GM23338 (cell line): Measurements from ENCODE around the gene RNF215. TPM values are rescaled to one million over a fixed set of nuclear protein-coding genes. Genes with fewer than 3 reads are reported as not detected.

ENCODE experiments used
- ATAC-seq: fragments of 200-7000 bp; cut with Tn5 transposase; 3 replicates; pipeline ENCODE4 v1.9.1; 2020
- DNase-seq: peaks from one replicate; pipeline ENCODE4 v3.0.0-alpha.2; 2015; ENCODE audit warnings: low spot score
- H2AFZ ChIP-seq: fragments of 200-600 bp; sonication (generic); 2 replicates; pipeline ENCODE4 v1.8.0; 2016; ENCODE audit warnings: antibody characterized with exemption, mild to moderate bottlenecking, moderate library complexity
- H3F3A ChIP-seq: fragments of 200-600 bp; sonication (generic); replicated peaks from 2 replicates; pipeline ENCODE4 v1.8.0; 2017; ENCODE audit warnings: antibody characterized with exemption, mixed run types, low read depth
- H3K27ac ChIP-seq: fragments of 200-600 bp; sonication (generic); 2 replicates; pipeline ENCODE4 v1.6.1; 2016; ENCODE audit warnings: low read depth
- H3K27me3 ChIP-seq: fragments of 200-600 bp; sonication (generic); 2 replicates; pipeline ENCODE4 v1.8.0; 2016; ENCODE audit warnings: mild to moderate bottlenecking, mixed run types, moderate library complexity; ENCODE audit not compliant: insufficient read depth
- H3K36me3 ChIP-seq: fragments of 200-600 bp; sonication (generic); 2 replicates; pipeline ENCODE4 v1.8.0; 2016; ENCODE audit warnings: mild to moderate bottlenecking; ENCODE audit not compliant: insufficient read depth
- H3K4me1 ChIP-seq: fragments of 200-600 bp; sonication (generic); 2 replicates; pipeline ENCODE4 v1.8.0; 2016; ENCODE audit warnings: mild to moderate bottlenecking, moderate library complexity; ENCODE audit not compliant: insufficient read depth
- H3K4me2 ChIP-seq: fragments of 200-600 bp; sonication (generic); 2 replicates; pipeline ENCODE4 v1.7.1; 2017; ENCODE audit warnings: mixed run types
- H3K4me3 ChIP-seq: fragments of 200-600 bp; sonication (generic); 2 replicates; pipeline ENCODE4 v1.6.1; 2016; ENCODE audit warnings: mixed run types
- H3K79me2 ChIP-seq: fragments of 200-600 bp; sonication (generic); replicated peaks from 2 replicates; pipeline ENCODE4 v1.8.0; 2017; ENCODE audit warnings: mild to moderate bottlenecking; ENCODE audit not compliant: insufficient read depth
- H3K9me2 ChIP-seq: fragments of 200-600 bp; sonication (generic); 2 replicates; pipeline ENCODE4 v1.8.0; 2017; ENCODE audit not compliant: insufficient read depth
- H4K20me1 ChIP-seq: fragments of 200-600 bp; sonication (generic); replicated peaks from 2 replicates; pipeline ENCODE4 v1.8.0; 2017; ENCODE audit warnings: mild to moderate bottlenecking; ENCODE audit not compliant: insufficient read depth
- H3K27ac Mint-ChIP-seq: 2 replicates; pipeline ENCODE4 v1.8.0; 2020; ENCODE audit warnings: inconsistent platforms, mild to moderate bottlenecking, moderate library complexity, mixed read lengths
- H3K27me3 Mint-ChIP-seq: 3 replicates; pipeline ENCODE4 v1.8.0; 2022; ENCODE audit warnings: low read depth, mild to moderate bottlenecking, moderate library complexity, mixed read lengths, inconsistent platforms; ENCODE audit not compliant: insufficient read depth, poor library complexity
- H3K36me3 Mint-ChIP-seq: 3 replicates; pipeline ENCODE4 v1.8.0; 2021; ENCODE audit warnings: low read depth, mild to moderate bottlenecking, inconsistent platforms, moderate library complexity, mixed read lengths
- H3K4me1 Mint-ChIP-seq: 3 replicates; pipeline ENCODE4 v1.8.0; 2020; ENCODE audit warnings: mild to moderate bottlenecking, inconsistent platforms, mixed read lengths
- H3K4me3 Mint-ChIP-seq: 3 replicates; pipeline ENCODE4 v1.8.0; 2021; ENCODE audit warnings: moderate library complexity, mild to moderate bottlenecking, inconsistent platforms, mixed read lengths
- H3K9me3 Mint-ChIP-seq: 3 replicates; pipeline ENCODE4 v1.8.0; 2020; ENCODE audit warnings: moderate library complexity, mild to moderate bottlenecking, inconsistent platforms, mixed read lengths
- CTCF ChIP-seq, 2 experiments: fragments of 200-600 bp in 1 of 2; sonication (generic) in 1 of 2; conservative IDR thresholded peaks; 2 replicates each; pipeline versions ENCODE4 v1.5.1 to v1.6.1; 2016 to 2017; ENCODE audit warnings: antibody characterized with exemption in 2 of 2, low read depth in 2 of 2, mild to moderate bottlenecking in 2 of 2, moderate library complexity in 1 of 2
- ETS1 ChIP-seq: IDR thresholded peaks from 2 replicates; pipeline ENCODE4 v1.6.1; 2016; ENCODE audit warnings: antibody characterized with exemption
- EZH2 ChIP-seq: fragments of 200-600 bp; sonication (generic); IDR thresholded peaks from one replicate; pipeline ENCODE4 v1.8.0; 2017; ENCODE audit warnings: antibody characterized with exemption, mild to moderate bottlenecking, low read depth; ENCODE audit not compliant: unreplicated experiment
- JUNB ChIP-seq: IDR thresholded peaks from one replicate; pipeline ENCODE4 v1.6.1; 2016; ENCODE audit warnings: antibody characterized with exemption; ENCODE audit not compliant: unreplicated experiment
- POLR2AphosphoS5 ChIP-seq: IDR thresholded peaks from 2 replicates; pipeline ENCODE4 v1.6.1; 2016; ENCODE audit warnings: antibody characterized with exemption, low read depth
- STAT1 ChIP-seq: IDR thresholded peaks from one replicate; pipeline ENCODE4 v1.6.1; 2016; ENCODE audit warnings: antibody characterized with exemption; ENCODE audit not compliant: unreplicated experiment
- ZNF462 ChIP-seq: fragments of 250-450 bp; sonication (Bioruptor Pico); IDR thresholded peaks from 2 replicates; pipeline ENCODE4 v1.5.0; 2020; ENCODE audit warnings: mild to moderate bottlenecking, moderate library complexity
- polyA plus RNA-seq: library from polyadenylated mRNA; unstranded; fragments of >200 nt; fragmentation: Nextera tagmentation; extraction: Ambion mirVana; gene quantifications from 2 replicates; pipeline ENCODE4 v1.2.1, GENCODE V29; 2016
- total RNA-seq: library from RNA; depleted of rRNA; stranded (reverse); fragments of >200 nt; shearing (Covaris generic); gene quantifications from 2 replicates; pipeline ENCODE4 v1.2.3, GENCODE V29; 2014

The RNF215 gene
- total and polyA plus RNA-seq, 2 experiments from 2014 or later: 3.3 to 13.9 TPM

- no peaks in the 10 kb centered on the region for H3K9me2 ChIP-seq
- H3K4me3 ChIP-seq: no peak overlapping the region
- DNase-seq (no peak), ATAC-seq (no peak)
- H4K20me1 ChIP-seq: no peaks in the 10 kb centered on the region
- H3F3A ChIP-seq: no peaks in the 10 kb centered on the region
- H3K9me3 Mint-ChIP-seq: no peaks in the 10 kb centered on the region
- H3K79me2 ChIP-seq: no peaks in the 10 kb centered on the region
- H3K36me3 ChIP-seq: no peaks in the 10 kb centered on the region
- peaks cover 5% of the 10 kb centered on the region for H3K4me1 Mint-ChIP-seq
- no peak overlapping the region for H2AFZ ChIP-seq
- TF ChIP-seq CTCF (conservative IDR thresholded peaks at IDR 0.05; ENCODE audit: low read depth in 2 of 2): no peak
- no peak for TF ChIP-seq EZH2
- no peak for TF ChIP-seq ZNF462
- no peak for TF ChIP-seq ETS1
- no peak for TF ChIP-seq JUNB
- TF ChIP-seq POLR2AphosphoS5: no peak
- TF ChIP-seq STAT1: no peak
- H3K27ac Mint-ChIP-seq: no peak overlapping the region
- H3K27ac ChIP-seq: no peak overlapping the region
- H3K4me1 ChIP-seq: peaks cover 5% of the 10 kb centered on the region
- peaks cover 17% of the 10 kb centered on the region for H3K36me3 Mint-ChIP-seq
- peaks cover 7% of the 10 kb centered on the region for H3K27me3 Mint-ChIP-seq
- H3K4me3 Mint-ChIP-seq: no peak overlapping the region
- no peak overlapping the region for H3K4me2 ChIP-seq
- H3K27me3 ChIP-seq: no peaks in the 10 kb centered on the region
Observed at GRCh38 chr22:30382340-30382739, 4.9 kb downstream of the RNF215 start.
